GM18873 (cell line): Measurements from ENCODE around the gene GZMM.

Experiments
- ATAC-seq: cut with Tn5 transposase; IDR thresholded peaks from one replicate; pipeline ENCODE4 v1.9.1; 2021; ENCODE audit warnings: mild to moderate bottlenecking, moderate library complexity, moderate number of reproducible peaks; ENCODE audit not compliant: unreplicated experiment, low FRiP score

Gene GZMM

DNA sequence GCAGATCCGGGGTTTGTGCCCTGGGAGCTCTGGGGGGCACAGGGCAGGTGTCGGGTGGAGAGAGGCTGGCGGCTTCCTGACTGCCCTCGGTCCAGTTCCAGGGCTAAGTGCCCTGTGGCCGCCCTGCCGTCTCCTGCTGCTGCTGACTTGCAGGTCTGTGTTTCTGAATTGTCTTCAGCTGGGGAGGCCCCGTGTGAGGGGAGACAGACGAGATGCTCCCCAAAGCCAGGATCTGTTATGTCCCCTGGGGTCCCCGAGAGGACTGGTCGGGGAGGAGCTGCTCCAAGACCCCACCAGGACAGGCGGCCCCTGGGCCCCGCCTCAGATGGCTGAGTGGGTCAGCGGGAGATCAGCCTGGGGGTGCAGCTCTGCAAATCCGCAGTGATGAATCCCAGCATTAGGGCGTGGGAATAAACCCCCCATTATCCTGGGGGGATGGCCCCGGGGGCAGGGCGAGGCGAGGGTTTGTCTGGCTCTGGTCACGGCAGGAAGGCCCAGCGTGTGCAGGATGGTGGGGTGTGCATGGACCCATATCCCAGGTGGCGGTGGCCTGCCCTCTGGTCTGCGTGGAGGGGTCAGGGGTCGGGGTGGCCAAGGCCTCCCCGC, 50.5 kb downstream of the GZMM start:
- ATAC-seq, result no peak

DNA sequence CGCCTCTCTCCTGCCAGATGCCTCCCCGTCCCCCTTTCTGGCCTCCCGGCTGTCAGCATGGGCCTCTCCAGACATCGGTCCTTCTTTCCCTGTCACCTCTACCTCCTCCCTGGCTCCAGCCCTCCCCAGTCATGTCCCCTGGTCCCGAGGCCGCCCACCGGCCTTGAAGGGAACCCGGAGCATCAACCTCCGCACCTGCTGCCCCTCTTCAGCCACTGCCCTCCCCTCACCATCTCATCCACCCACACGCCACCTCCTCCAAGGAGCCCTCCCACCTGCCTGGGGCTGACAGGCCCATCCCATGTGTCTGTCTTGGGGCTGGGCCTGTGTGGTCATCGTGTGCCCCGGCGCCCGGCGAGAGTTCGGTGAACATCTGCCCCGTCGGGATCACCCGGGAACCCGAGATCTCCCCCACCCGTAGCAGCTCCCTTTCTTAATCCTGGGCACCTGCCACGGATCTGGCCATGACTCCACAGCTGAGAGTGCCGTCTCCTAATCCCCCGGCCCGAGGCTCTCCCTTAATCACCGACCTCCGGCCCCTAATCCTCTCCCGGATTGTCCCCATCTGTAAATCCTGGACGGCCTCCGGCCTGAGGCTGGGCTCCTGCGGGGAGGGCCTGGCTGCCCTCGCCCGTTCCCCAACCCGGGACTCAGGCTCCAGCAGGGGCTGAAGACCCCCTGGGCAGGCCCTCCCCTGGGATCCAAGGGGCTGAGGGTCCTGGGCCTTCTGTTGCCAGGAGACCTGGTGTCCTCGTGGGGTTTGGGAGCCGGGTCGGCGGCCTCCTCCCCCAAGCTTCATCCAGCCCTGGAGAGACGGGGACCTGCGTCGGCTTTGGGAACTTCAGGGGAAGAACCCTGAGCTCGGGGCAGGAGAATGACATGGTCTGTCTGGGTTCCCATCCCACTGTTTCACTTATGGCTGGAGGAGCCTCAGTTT, 51.7 kb downstream of the GZMM start:
- no peak for ATAC-seq

DNA sequence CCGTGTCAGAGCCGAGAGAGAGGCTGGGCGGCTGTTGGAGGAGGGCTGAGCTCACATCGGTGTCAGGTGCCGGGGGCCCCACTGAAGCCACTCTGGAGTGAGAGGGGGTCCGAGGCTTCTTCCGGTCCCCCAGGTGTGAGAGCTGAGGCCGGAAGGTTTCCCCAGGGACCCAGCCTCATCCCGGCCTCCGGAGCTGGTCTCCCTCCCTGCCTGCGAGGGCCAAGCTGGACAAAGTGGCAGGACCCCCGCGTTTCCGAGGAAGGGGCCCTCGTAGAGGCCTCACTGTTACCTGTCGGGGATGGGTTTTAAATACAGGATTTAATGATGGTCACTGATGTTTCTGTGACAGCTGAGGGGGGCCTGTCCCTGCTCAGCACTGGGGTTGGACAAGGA, 52.4 kb downstream of the GZMM start:
- no peak for ATAC-seq

DNA sequence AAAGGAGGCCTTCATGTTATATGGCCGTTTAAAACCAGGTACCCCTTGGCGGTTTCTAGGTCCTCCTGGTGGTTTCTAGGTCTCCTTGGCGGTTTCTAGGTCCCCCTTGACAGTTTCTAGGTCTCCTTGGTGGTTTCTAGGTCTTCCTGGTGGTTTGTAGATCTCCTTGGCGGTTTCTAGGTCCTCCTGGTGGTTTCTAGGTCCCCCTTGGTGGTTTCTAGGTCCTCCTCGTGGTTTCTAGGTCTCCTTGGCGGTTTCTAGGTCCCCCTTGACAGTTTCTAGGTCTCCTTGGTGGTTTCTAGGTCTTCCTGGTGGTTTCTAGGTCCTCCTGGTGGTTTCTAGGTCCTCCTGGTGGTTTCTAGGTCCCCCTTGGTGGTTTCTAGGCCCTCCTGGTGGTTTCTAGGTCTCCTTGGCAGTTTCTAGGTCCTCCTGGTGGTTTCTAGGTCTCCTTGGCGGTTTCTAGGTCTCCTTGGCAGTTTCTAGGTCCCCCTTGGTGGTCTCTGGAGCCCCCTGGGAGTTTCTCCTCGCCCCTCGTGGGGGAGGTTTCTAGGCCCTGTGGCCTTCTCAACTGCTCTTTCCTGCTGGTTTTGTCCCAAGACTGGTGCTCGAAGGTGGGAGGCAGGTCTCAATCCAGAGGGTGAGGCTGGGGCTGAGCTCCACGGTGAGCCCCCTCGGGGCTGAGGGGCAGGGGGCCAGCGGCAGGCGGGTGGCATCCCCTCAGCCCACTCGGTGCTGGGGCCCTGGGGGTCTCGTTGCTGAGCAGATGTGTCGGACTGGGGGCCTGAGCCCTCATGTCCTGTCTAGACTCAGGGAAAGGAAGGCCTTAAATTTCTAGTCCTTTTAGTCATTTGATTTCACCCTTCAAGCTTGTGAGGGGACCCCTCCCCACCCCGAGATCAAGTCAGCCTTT, 53.8 kb downstream of the GZMM start:
- ATAC-seq, result no peak
